Measurements from ENCODE around the gene POU5F1. TPM values are rescaled to one million over a fixed set of nuclear protein-coding genes. Genes with fewer than 3 reads are reported as not detected.
"Not testable (repeated sequence)": the region's sequence is repeated elsewhere in the genome, so short reads cannot be mapped to it uniquely, and the experiment has no call there.

Gene POU5F1
- total RNA-seq, 2 experiments from 2014 or later, result 0.44 to 0.86 TPM

DNA sequence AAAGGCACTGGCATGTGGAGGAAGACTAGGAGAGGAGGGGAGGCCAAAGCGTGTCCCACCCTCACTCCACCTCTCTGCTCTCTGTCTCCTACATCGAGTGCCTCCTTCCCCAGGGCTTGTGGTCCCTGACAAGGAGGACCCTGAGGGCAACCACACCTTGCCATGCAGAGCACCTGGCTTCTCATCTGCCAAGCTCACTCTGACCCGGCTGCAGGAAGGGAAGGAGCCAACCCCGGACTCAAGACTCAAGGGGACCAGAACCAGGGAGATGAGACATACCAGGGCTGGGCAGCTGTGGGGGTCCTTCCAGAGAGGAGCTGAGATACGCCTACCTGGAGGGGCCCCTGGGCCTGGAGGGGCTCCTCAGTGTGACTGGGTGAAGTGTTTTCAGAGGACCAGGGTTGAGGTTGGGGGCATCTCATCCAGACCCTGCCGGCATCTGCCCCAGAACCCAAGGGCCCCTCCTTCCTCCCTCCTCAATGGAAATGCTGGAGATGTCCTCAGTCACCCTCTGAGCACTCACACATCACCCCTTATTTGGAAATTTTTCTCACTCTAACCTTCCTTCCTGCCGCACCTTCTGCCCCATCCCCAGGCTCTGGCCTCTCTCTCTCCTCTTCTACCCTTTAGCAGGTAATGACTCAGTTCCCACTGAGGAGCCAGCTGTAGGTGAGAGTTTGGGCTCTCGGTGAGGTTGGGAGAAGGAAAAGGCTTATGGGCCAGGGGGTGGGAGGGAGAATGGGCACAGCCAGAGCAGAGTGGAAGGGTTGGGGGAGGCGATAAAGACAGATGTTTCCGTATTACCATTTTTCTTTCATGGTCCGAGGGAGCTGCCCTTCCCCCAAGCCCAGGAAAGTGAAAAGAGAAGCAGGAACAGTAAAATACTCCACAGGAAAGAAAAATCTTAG lies 32.0 kb upstream of the POU5F1 start:
- Histone ChIP-seq H4K20me1 (ENCODE audit: insufficient read depth, low read length) (no peaks in the 10 kb centered on the region), H3K79me2 (ENCODE audit: insufficient read depth, low read depth, low read length) (peaks cover 26% of the 10 kb centered on the region), H2AFZ (ENCODE audit: low read length) (no peak overlapping the region), H3K4me1 (ENCODE audit: insufficient read depth, low read length, poor library complexity, severe bottlenecking) (peaks cover 73% of the 10 kb centered on the region), H3K9me3 (ENCODE audit: low read length) (peaks cover 17% of the 10 kb centered on the region; the same call in 1 of the 2 replicates), H3K36me3 (ENCODE audit: insufficient read depth, low read length) (peaks cover 27% of the 10 kb centered on the region), H3K4me2 (ENCODE audit: low read length) (peak overlapping the region; percentile 84), H3K27ac (ENCODE audit: low read depth, low read length, poor library complexity, severe bottlenecking) (peak overlapping the region; percentile 87), H3K9me2 (ENCODE audit: insufficient read depth, low read length) (no peaks in the 10 kb centered on the region), H3K4me3 (ENCODE audit: low read depth, low read length, poor library complexity, severe bottlenecking) (peak overlapping the region; percentile 69)
- ChIA-PET POLR2A (interaction anchor here (0.6 to 0.7 kb wide), 2 partner anchors 20 to 76 kb away, joined by 3 read pairs; no protein-coding TSS in a partner anchor), CTCF (ENCODE audit: unreplicated experiment) (interaction anchor here (1.2 kb wide), 1 partner anchor 164 kb away, joined by 5 read pairs; no protein-coding TSS in a partner anchor)
- TF ChIP-seq EZH2phosphoT487 (IDR thresholded peaks at IDR 0.05; ENCODE audit: borderline replicate concordance, low read depth, low read length), result no peak
- TF ChIP-seq, protein P1, sequence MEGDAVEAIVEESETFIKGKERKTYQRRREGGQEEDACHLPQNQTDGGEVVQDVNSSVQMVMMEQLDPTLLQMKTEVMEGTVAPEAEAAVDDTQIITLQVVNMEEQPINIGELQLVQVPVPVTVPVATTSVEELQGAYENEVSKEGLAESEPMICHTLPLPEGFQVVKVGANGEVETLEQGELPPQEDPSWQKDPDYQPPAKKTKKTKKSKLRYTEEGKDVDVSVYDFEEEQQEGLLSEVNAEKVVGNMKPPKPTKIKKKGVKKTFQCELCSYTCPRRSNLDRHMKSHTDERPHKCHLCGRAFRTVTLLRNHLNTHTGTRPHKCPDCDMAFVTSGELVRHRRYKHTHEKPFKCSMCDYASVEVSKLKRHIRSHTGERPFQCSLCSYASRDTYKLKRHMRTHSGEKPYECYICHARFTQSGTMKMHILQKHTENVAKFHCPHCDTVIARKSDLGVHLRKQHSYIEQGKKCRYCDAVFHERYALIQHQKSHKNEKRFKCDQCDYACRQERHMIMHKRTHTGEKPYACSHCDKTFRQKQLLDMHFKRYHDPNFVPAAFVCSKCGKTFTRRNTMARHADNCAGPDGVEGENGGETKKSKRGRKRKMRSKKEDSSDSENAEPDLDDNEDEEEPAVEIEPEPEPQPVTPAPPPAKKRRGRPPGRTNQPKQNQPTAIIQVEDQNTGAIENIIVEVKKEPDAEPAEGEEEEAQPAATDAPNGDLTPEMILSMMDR (conservative IDR thresholded peaks at IDR 0.05; ENCODE audit: low read length), result no peak
- DNase-seq (ENCODE audit: low spot score), result peak; percentile 41
- BruUV-seq (replicated peaks), result no TSS peak
- intact Hi-C loops (cut with micrococcal nuclease; ENCODE audit: unreplicated experiment), result loop anchor here (5.0 kb wide), 1 partner anchor 585 kb away; the partner anchor contains the start of genes MRPS18B and PPP1R10

DNA sequence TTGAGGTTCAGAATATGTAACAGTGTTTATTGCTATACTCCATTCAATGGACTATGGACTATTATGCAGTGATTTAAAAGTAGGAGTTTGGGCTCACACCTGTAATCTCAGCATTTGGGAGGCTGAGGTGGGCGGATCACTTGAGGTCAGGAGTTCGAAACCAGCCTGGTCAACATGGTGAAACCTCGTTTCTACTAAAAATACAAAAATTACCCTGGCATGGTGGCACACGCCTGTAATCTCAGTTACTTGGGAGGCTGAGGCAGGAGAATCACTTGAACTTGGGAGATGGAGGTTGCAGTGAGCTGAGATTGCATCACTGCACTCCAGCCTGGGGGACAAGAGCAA lies 28.6 kb upstream of the POU5F1 start:
- H3K9me2 ChIP-seq (ENCODE audit: insufficient read depth, low read length); H4K20me1 ChIP-seq (ENCODE audit: insufficient read depth, low read length); H2AFZ ChIP-seq (ENCODE audit: low read length); BruUV-seq (replicated peaks); DNase-seq (ENCODE audit: low spot score); POLR2A ChIA-PET; CTCF ChIA-PET (ENCODE audit: unreplicated experiment); intact Hi-C loops (cut with micrococcal nuclease; ENCODE audit: unreplicated experiment): not testable (repeated sequence)
- peaks cover 46% of the 10 kb centered on the region for H3K79me2 ChIP-seq (ENCODE audit: insufficient read depth, low read depth, low read length)
- peak overlapping the region; percentile 97 for H3K27ac ChIP-seq (ENCODE audit: low read depth, low read length, poor library complexity, severe bottlenecking)
- peaks cover 17% of the 10 kb centered on the region; the same call in 1 of the 2 replicates for H3K9me3 ChIP-seq (ENCODE audit: low read length)
- H3K4me1 ChIP-seq (ENCODE audit: insufficient read depth, low read length, poor library complexity, severe bottlenecking), result peaks cover 62% of the 10 kb centered on the region
- peaks cover 42% of the 10 kb centered on the region for H3K36me3 ChIP-seq (ENCODE audit: insufficient read depth, low read length)
- H3K4me2 ChIP-seq (ENCODE audit: low read length), result peak overlapping the region; percentile 89
- peak overlapping the region; percentile 91 for H3K4me3 ChIP-seq (ENCODE audit: low read depth, low read length, poor library complexity, severe bottlenecking)

DNA sequence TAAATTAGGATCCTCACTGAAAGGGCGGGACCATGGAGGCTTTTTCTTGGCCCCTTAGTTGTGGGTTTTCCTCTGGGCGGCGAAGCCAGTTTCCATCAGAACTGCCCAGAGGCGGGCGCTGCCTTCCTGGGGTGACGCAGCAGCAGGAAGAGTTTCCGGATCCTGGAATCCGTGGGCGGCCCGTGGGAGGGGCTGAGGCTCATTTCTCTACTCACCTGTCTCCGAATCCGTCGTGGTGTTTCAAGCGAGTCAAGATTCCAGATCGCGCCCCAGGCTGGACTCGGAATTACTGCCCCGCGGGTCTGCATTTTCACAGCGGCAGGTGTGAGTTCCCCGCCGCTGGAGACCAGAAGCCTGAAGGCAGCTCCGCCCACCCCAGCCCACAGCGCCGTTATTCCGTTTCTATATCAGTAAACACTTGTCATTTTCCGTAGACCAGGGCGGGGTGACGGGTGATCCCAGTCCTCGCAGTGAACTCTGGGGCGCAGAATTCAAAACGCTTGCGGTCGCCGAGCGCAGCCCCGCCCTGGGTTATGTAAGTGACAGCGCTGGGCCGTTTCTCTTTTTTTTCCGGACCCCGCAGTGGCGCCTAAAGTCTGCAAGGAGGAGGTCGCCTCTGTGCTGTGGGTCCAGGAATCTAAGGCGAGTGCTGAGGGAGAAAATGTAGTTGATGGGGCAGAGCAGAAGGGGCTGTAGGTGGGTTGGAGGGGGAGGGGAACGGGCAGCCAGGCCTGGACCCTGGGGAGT lies 27.2 kb upstream of the POU5F1 start:
- Histone ChIP-seq H3K4me1 (ENCODE audit: insufficient read depth, low read length, poor library complexity, severe bottlenecking) (peaks cover 48% of the 10 kb centered on the region), H3K4me3 (ENCODE audit: low read depth, low read length, poor library complexity, severe bottlenecking) (peak overlapping the region; percentile 91), H3K9me3 (ENCODE audit: low read length) (peaks cover 17% of the 10 kb centered on the region; the same call in 1 of the 2 replicates), H3K9me2 (ENCODE audit: insufficient read depth, low read length) (no peaks in the 10 kb centered on the region), H2AFZ (ENCODE audit: low read length) (peak overlapping the region; percentile 86; the same call in 1 of the 2 replicates), H3K27ac (ENCODE audit: low read depth, low read length, poor library complexity, severe bottlenecking) (peak overlapping the region; percentile 97), H3K36me3 (ENCODE audit: insufficient read depth, low read length) (peaks cover 42% of the 10 kb centered on the region), H3K4me2 (ENCODE audit: low read length) (peak overlapping the region; percentile 89), H3K79me2 (ENCODE audit: insufficient read depth, low read depth, low read length) (peaks cover 47% of the 10 kb centered on the region), H4K20me1 (ENCODE audit: insufficient read depth, low read length) (no peaks in the 10 kb centered on the region)
- no peak for TF ChIP-seq EZH2phosphoT487 (IDR thresholded peaks at IDR 0.05; ENCODE audit: borderline replicate concordance, low read depth, low read length)
- TF ChIP-seq, protein P1 (conservative IDR thresholded peaks at IDR 0.05; ENCODE audit: low read length), result no peak
- peak; percentile 94 for DNase-seq (ENCODE audit: low spot score)
- intact Hi-C loops (cut with micrococcal nuclease; ENCODE audit: unreplicated experiment), result loop anchor here (1.0 kb wide), 5 partner anchors 25 to 170 kb away; partner anchors contain the start of genes HLA-B and HLA-C
- POLR2A ChIA-PET, result interaction anchor here (1.5 to 1.8 kb wide), 2 partner anchors 39 to 171 kb away, joined by 4 to 5 read pairs; partner anchors contain the start of gene TCF19
- CTCF ChIA-PET (ENCODE audit: unreplicated experiment), result interaction anchor here (0.9 kb wide), 1 partner anchor 169 kb away, joined by 3 read pairs; no protein-coding TSS in a partner anchor
- BruUV-seq (replicated peaks), result TSS peak; percentile 93

DNA sequence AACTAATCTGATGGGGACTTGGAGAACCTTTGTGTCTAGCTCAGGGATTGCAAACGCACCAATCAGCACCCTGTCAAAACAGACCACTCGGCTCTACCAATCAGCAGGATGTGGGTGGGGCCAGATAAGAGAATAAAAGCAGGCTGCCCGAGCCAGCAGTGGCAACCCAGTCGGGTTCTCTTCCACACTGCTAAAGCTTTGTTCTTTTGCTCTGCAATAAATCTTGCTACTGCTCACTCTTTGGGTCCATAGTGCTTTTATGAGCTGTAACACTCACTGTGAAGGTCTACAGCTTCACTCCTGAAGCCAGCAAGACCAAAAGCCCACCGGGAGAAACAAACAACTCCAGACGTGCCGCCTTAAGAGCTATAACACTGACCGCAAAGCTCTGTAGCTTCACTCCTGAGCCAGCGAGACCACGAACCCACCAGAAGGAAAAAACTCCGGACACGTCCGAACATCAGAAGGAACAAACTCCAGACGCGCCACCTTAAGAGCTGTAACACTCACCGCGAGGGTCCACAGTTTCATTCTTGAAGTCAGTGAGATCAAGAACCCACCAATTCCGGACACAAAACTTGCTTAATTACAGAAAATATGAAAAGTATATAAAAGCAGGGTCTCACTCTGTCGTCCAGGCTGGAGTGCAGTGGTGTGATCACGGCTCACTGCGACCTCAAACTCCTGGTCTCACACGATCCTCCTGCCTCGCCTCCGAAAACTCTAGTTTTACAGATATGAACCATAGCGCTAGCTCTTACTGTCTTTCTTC lies 26.0 kb upstream of the POU5F1 start:
- H2AFZ ChIP-seq (ENCODE audit: low read length); DNase-seq (ENCODE audit: low spot score); H4K20me1 ChIP-seq (ENCODE audit: insufficient read depth, low read length); H3K9me2 ChIP-seq (ENCODE audit: insufficient read depth, low read length); BruUV-seq (replicated peaks): not testable (repeated sequence)
- Histone ChIP-seq H3K4me2 (ENCODE audit: low read length) (peak overlapping the region; percentile 89), H3K79me2 (ENCODE audit: insufficient read depth, low read depth, low read length) (peaks cover 47% of the 10 kb centered on the region), H3K4me1 (ENCODE audit: insufficient read depth, low read length, poor library complexity, severe bottlenecking) (peaks cover 35% of the 10 kb centered on the region), H3K4me3 (ENCODE audit: low read depth, low read length, poor library complexity, severe bottlenecking) (peak overlapping the region; percentile 91), H3K36me3 (ENCODE audit: insufficient read depth, low read length) (peaks cover 38% of the 10 kb centered on the region), H3K9me3 (ENCODE audit: low read length) (peaks cover 17% of the 10 kb centered on the region; the same call in 1 of the 2 replicates), H3K27ac (ENCODE audit: low read depth, low read length, poor library complexity, severe bottlenecking) (peak overlapping the region; percentile 97)
- intact Hi-C loops (cut with micrococcal nuclease; ENCODE audit: unreplicated experiment), result loop anchor here (1.0 kb wide), 5 partner anchors 26 to 171 kb away; partner anchors contain the start of genes HLA-B and HLA-C
- POLR2A ChIA-PET, result interaction anchor here (1.3 to 1.5 kb wide), 2 partner anchors 169 to 173 kb away, joined by 4 to 5 read pairs; no protein-coding TSS in a partner anchor
- CTCF ChIA-PET (ENCODE audit: unreplicated experiment), result interaction anchor here (0.7 kb wide), 1 partner anchor 170 kb away, joined by 8 read pairs; no protein-coding TSS in a partner anchor

Measured in OCI-LY7 (cell line).